DND-41 (cell line): ENCODE measurements around the gene TMEM164.

Experiments used
- EZH2 ChIP-seq: IDR thresholded peaks from 3 replicates; pipeline ENCODE4 v1.6.1; 2012; ENCODE audit warnings: borderline replicate concordance, low read depth, mild to moderate bottlenecking, moderate library complexity, low read length, inconsistent platforms; ENCODE audit not compliant: severe bottlenecking
- TF ChIP-seq, protein P1 (sequence below): IDR thresholded peaks from 2 replicates; pipeline ENCODE4 v1.5.1; 2012; ENCODE audit warnings: borderline replicate concordance, low read length, moderate library complexity, mild to moderate bottlenecking; ENCODE audit not compliant: poor library complexity, severe bottlenecking; ENCODE audit errors: extremely low read depth

DNA sequence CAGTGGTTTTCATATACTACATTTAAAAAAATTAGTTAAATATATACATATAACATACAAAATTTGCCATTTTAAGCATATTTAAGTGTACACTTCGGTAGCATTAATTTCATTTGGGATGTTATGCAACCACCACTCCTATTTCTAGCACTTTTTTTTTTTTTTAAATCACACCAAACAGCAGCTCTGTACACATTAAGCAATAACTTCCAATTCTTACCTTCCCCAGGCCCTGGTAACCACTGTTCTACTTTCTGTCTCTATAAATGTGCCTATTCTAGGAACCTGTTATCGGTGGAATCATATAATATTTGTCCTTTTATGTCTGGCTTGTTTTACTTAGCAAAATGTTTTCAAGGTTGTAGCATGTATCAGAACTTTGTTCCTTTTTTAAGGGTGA lies 39.1 kb downstream of the TMEM164 start:
- TF ChIP-seq, protein P1, sequence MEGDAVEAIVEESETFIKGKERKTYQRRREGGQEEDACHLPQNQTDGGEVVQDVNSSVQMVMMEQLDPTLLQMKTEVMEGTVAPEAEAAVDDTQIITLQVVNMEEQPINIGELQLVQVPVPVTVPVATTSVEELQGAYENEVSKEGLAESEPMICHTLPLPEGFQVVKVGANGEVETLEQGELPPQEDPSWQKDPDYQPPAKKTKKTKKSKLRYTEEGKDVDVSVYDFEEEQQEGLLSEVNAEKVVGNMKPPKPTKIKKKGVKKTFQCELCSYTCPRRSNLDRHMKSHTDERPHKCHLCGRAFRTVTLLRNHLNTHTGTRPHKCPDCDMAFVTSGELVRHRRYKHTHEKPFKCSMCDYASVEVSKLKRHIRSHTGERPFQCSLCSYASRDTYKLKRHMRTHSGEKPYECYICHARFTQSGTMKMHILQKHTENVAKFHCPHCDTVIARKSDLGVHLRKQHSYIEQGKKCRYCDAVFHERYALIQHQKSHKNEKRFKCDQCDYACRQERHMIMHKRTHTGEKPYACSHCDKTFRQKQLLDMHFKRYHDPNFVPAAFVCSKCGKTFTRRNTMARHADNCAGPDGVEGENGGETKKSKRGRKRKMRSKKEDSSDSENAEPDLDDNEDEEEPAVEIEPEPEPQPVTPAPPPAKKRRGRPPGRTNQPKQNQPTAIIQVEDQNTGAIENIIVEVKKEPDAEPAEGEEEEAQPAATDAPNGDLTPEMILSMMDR: no peak
- TF ChIP-seq EZH2: no peak
